Prostate gland (tissue), 2 donors: Measurements from ENCODE around the gene SFSWAP. TPM values are rescaled to one million over a fixed set of nuclear protein-coding genes. Genes with fewer than 3 reads are reported as not detected.
"Not testable (repeated sequence)": the region's sequence is repeated elsewhere in the genome, so short reads cannot be mapped to it uniquely, and the experiment has no call there.

ENCODE experiments used
- DNase-seq: peaks from one replicate; pipeline ENCODE4 v3.0.0-alpha.2; 2019; ENCODE audit warnings: low spot score
- H3K27ac ChIP-seq, 2 donors: fragments of 200-600 bp; sonication (generic); 2 replicates each; pipeline ENCODE4 v1.5.1; 2017 to 2019
- H3K27me3 ChIP-seq: fragments of 200-600 bp; sonication (generic); replicated peaks from 2 replicates; pipeline ENCODE4 v1.5.1; 2019; ENCODE audit not compliant: insufficient read depth
- H3K36me3 ChIP-seq, 2 donors: fragments of 200-600 bp; sonication (generic); 1 replicate in 1 of 2; 2 replicates in 1 of 2; pipeline versions ENCODE4 v1.5.1 to v1.8.1; 2017 to 2019
- H3K4me1 ChIP-seq: fragments of 200-600 bp; sonication (generic); replicated peaks from 2 replicates; pipeline ENCODE4 v1.5.1; 2019
- H3K4me3 ChIP-seq, 2 donors: fragments of 200-600 bp; sonication (generic); 2 replicates each; pipeline ENCODE4 v1.5.1; 2017 to 2019
- H3K9me3 ChIP-seq: fragments of 200-600 bp; sonication (generic); 2 replicates; pipeline ENCODE4 v1.5.1; 2017
- CTCF ChIP-seq, 4 experiments: fragments of 200-600 bp in 2 of 4; fragments of 450-650 bp in 2 of 4; sonication (generic) in 2 of 4; IDR thresholded peaks; 1 replicate in 3 of 4; 2 replicates in 1 of 4; pipeline ENCODE4 v1.5.1; 2016 to 2019; ENCODE audit warnings: antibody characterized with exemption in 4 of 4, mild to moderate bottlenecking in 2 of 4, moderate library complexity in 2 of 4
- POLR2A ChIP-seq: fragments of 450-650 bp; IDR thresholded peaks from one replicate; pipeline ENCODE4 v1.6.1; 2016; ENCODE audit warnings: antibody characterized with exemption, mild to moderate bottlenecking
- POLR2AphosphoS5 ChIP-seq: sonication (generic); formaldehyde crosslinking; IDR thresholded peaks from one replicate; pipeline ENCODE4 v1.6.1; 2017; ENCODE audit warnings: antibody characterized with exemption
- WGBS: methylation state at CpG from one replicate; pipeline ENCODE4 v1.1.5; 2018; 5-methylcytosine and 5-hydroxymethylcytosine counted together
- intact Hi-C: fragments of 100-400 bp; cut with DNase I; formaldehyde crosslinking; loops from one replicate; pipeline ENCODE4 v1.14.2; 2022
- total RNA-seq, 2 donors: library from RNA; depleted of rRNA; stranded (reverse); fragments of >200 nt; gene quantifications; one replicate each; pipeline ENCODE4 v1.1.0, GENCODE V29; 2016

Gene SFSWAP
- total RNA-seq, 2 donors from 2014 or later, result 24.5 to 53.9 TPM

- no peak for TF ChIP-seq POLR2A
- TF ChIP-seq POLR2AphosphoS5, result no peak
- no peak for TF ChIP-seq CTCF (IDR thresholded peaks at IDR 0.05)
- H3K36me3 ChIP-seq, result no peaks in the 10 kb centered on the region
- 66% methylated on average over 7 of the region's 7 CpGs for WGBS
- intact Hi-C loops, result no loop called here
- H3K9me3 ChIP-seq, result no peaks in the 10 kb centered on the region
- no peak overlapping the region for H3K27ac ChIP-seq
- no peak for DNase-seq
- no peak overlapping the region for H3K4me3 ChIP-seq
- H3K4me1 ChIP-seq, result no peaks in the 10 kb centered on the region
- H3K27me3 ChIP-seq, result peaks cover 3% of the 10 kb centered on the region
Measured at GRCh38 chr12:131673888-131674257, 37.0 kb upstream of the SFSWAP start.

- H3K36me3 ChIP-seq, result no peaks in the 10 kb centered on the region
- H3K27ac ChIP-seq, result no peak overlapping the region
- WGBS, result 89% methylated on average over 6 of the region's 6 CpGs
- peaks cover 3% of the 10 kb centered on the region for H3K27me3 ChIP-seq
- no peaks in the 10 kb centered on the region for H3K9me3 ChIP-seq
- no peaks in the 10 kb centered on the region for H3K4me1 ChIP-seq
- no peak for DNase-seq
- no peak overlapping the region for H3K4me3 ChIP-seq
- intact Hi-C loops, result no loop called here
- TF ChIP-seq CTCF (IDR thresholded peaks at IDR 0.05) (no peak), POLR2A (no peak)
Measured at GRCh38 chr12:131674373-131674772, 36.5 kb upstream of the SFSWAP start.

GRCh38 chr12:131675126-131676080, 35.5 kb upstream of the SFSWAP start:
- H3K27me3 ChIP-seq, result peaks cover 3% of the 10 kb centered on the region
- WGBS, result 74% methylated on average over 21 of the region's 21 CpGs
- DNase-seq, result no peak

GRCh38 chr12:131676544-131676943, 34.3 kb upstream of the SFSWAP start:
- H3K27ac ChIP-seq, result no peak overlapping the region
- peaks cover 3% of the 10 kb centered on the region for H3K27me3 ChIP-seq
- H3K4me3 ChIP-seq, result no peak overlapping the region
- H3K36me3 ChIP-seq, result no peaks in the 10 kb centered on the region
- TF ChIP-seq POLR2AphosphoS5 (no peak), POLR2A (no peak), CTCF (IDR thresholded peaks at IDR 0.05) (no peak)
- intact Hi-C loops, result no loop called here
- H3K9me3 ChIP-seq, result no peaks in the 10 kb centered on the region
- DNase-seq, result no peak
- WGBS, result 82% methylated on average over 7 of the region's 7 CpGs
- H3K4me1 ChIP-seq, result no peaks in the 10 kb centered on the region

More at GRCh38 chr12:131675126-131676080, 35.5 kb upstream of the SFSWAP start:
- intact Hi-C loops, result no loop called here
- no peaks in the 10 kb centered on the region for H3K4me1 ChIP-seq
- no peak overlapping the region for H3K4me3 ChIP-seq
- H3K27ac ChIP-seq, result no peak overlapping the region
- no peaks in the 10 kb centered on the region for H3K9me3 ChIP-seq
- H3K36me3 ChIP-seq, result no peaks in the 10 kb centered on the region
- TF ChIP-seq CTCF (IDR thresholded peaks at IDR 0.05) (no peak), POLR2A (no peak), POLR2AphosphoS5 (no peak)

GRCh38 chr12:131677067-131677466, 33.8 kb upstream of the SFSWAP start:
- 95% methylated on average over 3 of the region's 6 CpGs for whole genome bisulfite sequencing

More at GRCh38 chr12:131677067-131677466, 33.8 kb upstream of the SFSWAP start:
- H3K4me1 ChIP-seq, H3K4me3 ChIP-seq, H3K36me3 ChIP-seq, H3K9me3 ChIP-seq, H3K27me3 ChIP-seq, H3K27ac ChIP-seq, intact Hi-C loops, DNase-seq: not testable (repeated sequence)
